ENCODE results near the gene DNAH14. TPM values are rescaled to one million over a fixed set of nuclear protein-coding genes. Genes with fewer than 3 reads are reported as not detected.

DNAH14 gene
- polyA plus RNA-seq, 1 donor from 2014 or later: 24.9 TPM

DNA sequence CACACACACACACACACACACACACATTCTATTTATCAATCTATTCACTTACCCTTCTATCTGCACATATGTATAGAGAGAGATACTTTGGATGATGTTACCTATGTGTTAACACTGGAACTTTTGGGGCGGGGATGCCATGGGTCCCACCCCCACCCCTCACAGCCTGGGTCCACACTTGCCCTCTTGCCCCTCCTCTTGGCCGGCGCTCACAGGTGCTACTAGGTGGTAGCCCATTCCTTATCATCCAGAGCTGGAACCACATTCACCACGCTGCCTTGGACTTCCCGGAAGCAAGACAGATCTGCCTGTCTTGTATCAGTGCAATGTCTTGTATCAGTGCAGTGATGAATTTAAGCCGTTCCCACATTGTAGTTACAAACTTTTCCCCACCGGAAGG lies 413.2 kb downstream of the DNAH14 start:
- H3K9me2 ChIP-seq (ENCODE audit: insufficient read depth, low read length): no peaks in the 10 kb centered on the region
- H4K20me1 ChIP-seq (ENCODE audit: insufficient read depth): no peaks in the 10 kb centered on the region
- no peaks in the 10 kb centered on the region for H3K9me3 ChIP-seq (ENCODE audit: low read length)
- H3K4me3 ChIP-seq (ENCODE audit: low read length): no peak overlapping the region
- TF ChIP-seq EZH2 (IDR thresholded peaks at IDR 0.05; ENCODE audit: borderline replicate concordance, insufficient read depth, low read length, poor library complexity, severe bottlenecking) (no peak), SMC3 (conservative IDR thresholded peaks at IDR 0.05; ENCODE audit: poor library complexity) (no peak), RAD21 (conservative IDR thresholded peaks at IDR 0.05) (no peak), POLR2AphosphoS5 (IDR thresholded peaks at IDR 0.05) (no peak), EP300 (conservative IDR thresholded peaks at IDR 0.05; ENCODE audit: poor library complexity, severe bottlenecking) (no peak), TAF1 (IDR thresholded peaks at IDR 0.05; ENCODE audit: low read depth) (no peak)
- TF ChIP-seq, protein P1, sequence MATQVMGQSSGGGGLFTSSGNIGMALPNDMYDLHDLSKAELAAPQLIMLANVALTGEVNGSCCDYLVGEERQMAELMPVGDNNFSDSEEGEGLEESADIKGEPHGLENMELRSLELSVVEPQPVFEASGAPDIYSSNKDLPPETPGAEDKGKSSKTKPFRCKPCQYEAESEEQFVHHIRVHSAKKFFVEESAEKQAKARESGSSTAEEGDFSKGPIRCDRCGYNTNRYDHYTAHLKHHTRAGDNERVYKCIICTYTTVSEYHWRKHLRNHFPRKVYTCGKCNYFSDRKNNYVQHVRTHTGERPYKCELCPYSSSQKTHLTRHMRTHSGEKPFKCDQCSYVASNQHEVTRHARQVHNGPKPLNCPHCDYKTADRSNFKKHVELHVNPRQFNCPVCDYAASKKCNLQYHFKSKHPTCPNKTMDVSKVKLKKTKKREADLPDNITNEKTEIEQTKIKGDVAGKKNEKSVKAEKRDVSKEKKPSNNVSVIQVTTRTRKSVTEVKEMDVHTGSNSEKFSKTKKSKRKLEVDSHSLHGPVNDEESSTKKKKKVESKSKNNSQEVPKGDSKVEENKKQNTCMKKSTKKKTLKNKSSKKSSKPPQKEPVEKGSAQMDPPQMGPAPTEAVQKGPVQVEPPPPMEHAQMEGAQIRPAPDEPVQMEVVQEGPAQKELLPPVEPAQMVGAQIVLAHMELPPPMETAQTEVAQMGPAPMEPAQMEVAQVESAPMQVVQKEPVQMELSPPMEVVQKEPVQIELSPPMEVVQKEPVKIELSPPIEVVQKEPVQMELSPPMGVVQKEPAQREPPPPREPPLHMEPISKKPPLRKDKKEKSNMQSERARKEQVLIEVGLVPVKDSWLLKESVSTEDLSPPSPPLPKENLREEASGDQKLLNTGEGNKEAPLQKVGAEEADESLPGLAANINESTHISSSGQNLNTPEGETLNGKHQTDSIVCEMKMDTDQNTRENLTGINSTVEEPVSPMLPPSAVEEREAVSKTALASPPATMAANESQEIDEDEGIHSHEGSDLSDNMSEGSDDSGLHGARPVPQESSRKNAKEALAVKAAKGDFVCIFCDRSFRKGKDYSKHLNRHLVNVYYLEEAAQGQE (IDR thresholded peaks at IDR 0.05; ENCODE audit: borderline replicate concordance): no peak
- TF ChIP-seq, protein P2, sequence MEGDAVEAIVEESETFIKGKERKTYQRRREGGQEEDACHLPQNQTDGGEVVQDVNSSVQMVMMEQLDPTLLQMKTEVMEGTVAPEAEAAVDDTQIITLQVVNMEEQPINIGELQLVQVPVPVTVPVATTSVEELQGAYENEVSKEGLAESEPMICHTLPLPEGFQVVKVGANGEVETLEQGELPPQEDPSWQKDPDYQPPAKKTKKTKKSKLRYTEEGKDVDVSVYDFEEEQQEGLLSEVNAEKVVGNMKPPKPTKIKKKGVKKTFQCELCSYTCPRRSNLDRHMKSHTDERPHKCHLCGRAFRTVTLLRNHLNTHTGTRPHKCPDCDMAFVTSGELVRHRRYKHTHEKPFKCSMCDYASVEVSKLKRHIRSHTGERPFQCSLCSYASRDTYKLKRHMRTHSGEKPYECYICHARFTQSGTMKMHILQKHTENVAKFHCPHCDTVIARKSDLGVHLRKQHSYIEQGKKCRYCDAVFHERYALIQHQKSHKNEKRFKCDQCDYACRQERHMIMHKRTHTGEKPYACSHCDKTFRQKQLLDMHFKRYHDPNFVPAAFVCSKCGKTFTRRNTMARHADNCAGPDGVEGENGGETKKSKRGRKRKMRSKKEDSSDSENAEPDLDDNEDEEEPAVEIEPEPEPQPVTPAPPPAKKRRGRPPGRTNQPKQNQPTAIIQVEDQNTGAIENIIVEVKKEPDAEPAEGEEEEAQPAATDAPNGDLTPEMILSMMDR (IDR thresholded peaks at IDR 0.05; ENCODE audit: poor library complexity, severe bottlenecking): no peak
- no peaks in the 10 kb centered on the region for H3F3A ChIP-seq (ENCODE audit: insufficient read depth, low read length, poor library complexity, severe bottlenecking)
- H3K27ac ChIP-seq (ENCODE audit: low read length): no peak overlapping the region
- no peaks in the 10 kb centered on the region for H3K27me3 ChIP-seq (ENCODE audit: insufficient read depth, low read depth, low read length)
- no peak overlapping the region for H3K9ac ChIP-seq (ENCODE audit: low read length)
- H3K4me2 ChIP-seq (ENCODE audit: low read length): no peak overlapping the region
- H3K79me2 ChIP-seq (replicated peaks; ENCODE audit: insufficient read depth, low read length): no peaks in the 10 kb centered on the region
- no peak overlapping the region for H2AFZ ChIP-seq (ENCODE audit: low read depth, low read length)
- H3K36me3 ChIP-seq (ENCODE audit: insufficient read depth, low read length): no peaks in the 10 kb centered on the region

DNA sequence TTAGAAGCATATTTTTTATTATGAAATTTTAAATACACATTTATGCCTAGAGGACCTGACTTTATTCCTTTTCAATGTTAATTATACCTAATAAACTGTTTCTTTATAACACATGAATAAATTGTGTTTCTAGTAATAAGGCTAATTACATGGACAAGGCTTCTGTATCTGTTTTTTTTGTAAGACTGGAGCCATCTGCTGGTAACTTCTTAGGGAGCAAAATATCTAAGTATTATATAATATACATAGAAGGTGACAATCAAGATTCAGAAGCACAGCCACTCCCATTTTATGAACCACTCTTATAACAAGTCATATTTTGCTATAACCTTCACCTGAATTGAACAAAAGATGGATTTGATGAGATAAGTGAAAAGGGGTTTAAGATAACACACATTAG lies 414.1 kb downstream of the DNAH14 start:
- Histone ChIP-seq H3K9ac (ENCODE audit: low read length) (no peak overlapping the region), H3K9me3 (ENCODE audit: low read length) (no peaks in the 10 kb centered on the region), H3F3A (ENCODE audit: insufficient read depth, low read length, poor library complexity, severe bottlenecking) (no peaks in the 10 kb centered on the region), H3K4me2 (ENCODE audit: low read length) (no peak overlapping the region), H3K27me3 (ENCODE audit: insufficient read depth, low read depth, low read length) (no peaks in the 10 kb centered on the region), H3K36me3 (ENCODE audit: insufficient read depth, low read length) (no peaks in the 10 kb centered on the region), H3K27ac (ENCODE audit: low read length) (no peak overlapping the region), H3K9me2 (ENCODE audit: insufficient read depth, low read length) (no peaks in the 10 kb centered on the region), H3K79me2 (replicated peaks; ENCODE audit: insufficient read depth, low read length) (no peaks in the 10 kb centered on the region), H4K20me1 (ENCODE audit: insufficient read depth) (no peaks in the 10 kb centered on the region), H3K4me3 (ENCODE audit: low read length) (no peak overlapping the region), H2AFZ (ENCODE audit: low read depth, low read length) (no peak overlapping the region)
- TF ChIP-seq, protein P2 (IDR thresholded peaks at IDR 0.05; ENCODE audit: poor library complexity, severe bottlenecking): no peak
- TF ChIP-seq EZH2 (IDR thresholded peaks at IDR 0.05; ENCODE audit: borderline replicate concordance, insufficient read depth, low read length, poor library complexity, severe bottlenecking) (no peak), MXI1 (conservative IDR thresholded peaks at IDR 0.05; ENCODE audit: poor library complexity, severe bottlenecking) (no peak), SMC3 (conservative IDR thresholded peaks at IDR 0.05; ENCODE audit: poor library complexity) (no peak), TAF1 (IDR thresholded peaks at IDR 0.05; ENCODE audit: low read depth) (no peak), RAD21 (conservative IDR thresholded peaks at IDR 0.05) (no peak), POLR2AphosphoS5 (IDR thresholded peaks at IDR 0.05) (no peak), EP300 (conservative IDR thresholded peaks at IDR 0.05; ENCODE audit: poor library complexity, severe bottlenecking) (no peak)
- TF ChIP-seq, protein P1 (IDR thresholded peaks at IDR 0.05; ENCODE audit: borderline replicate concordance): no peak
